Dendritic cell treated with granulocyte-macrophage colony-stimulating factor and Interleukin-4, amounts not matched to agents 40 ng/mL and 50 ng/mL, for 4 days (primary cell): ENCODE data around the gene TOP2A.

ENCODE experiments used
- H3K27ac Mint-ChIP-seq: one replicate; pipeline ENCODE4 v1.8.0; 2022; ENCODE audit warnings: mild to moderate bottlenecking, mixed read lengths
- H3K27me3 Mint-ChIP-seq: one replicate; pipeline ENCODE4 v1.8.0; 2022; ENCODE audit warnings: mild to moderate bottlenecking, mixed read lengths
- H3K36me3 Mint-ChIP-seq: one replicate; pipeline ENCODE4 v1.8.0; 2022; ENCODE audit warnings: low read depth, mixed read lengths
- H3K4me1 Mint-ChIP-seq: one replicate; pipeline ENCODE4 v1.8.0; 2022; ENCODE audit warnings: low read depth, mixed read lengths
- H3K4me3 Mint-ChIP-seq: one replicate; pipeline ENCODE4 v1.8.0; 2022; ENCODE audit warnings: mild to moderate bottlenecking, moderate library complexity, mixed read lengths
- H3K9me3 Mint-ChIP-seq: one replicate; pipeline ENCODE4 v1.8.0; 2022; ENCODE audit warnings: mixed read lengths
- intact Hi-C: fragments of 100-400 bp; cut with micrococcal nuclease; formaldehyde crosslinking; loops from one replicate; pipeline ENCODE4 v1.15.0; 2022

Gene TOP2A

DNA sequence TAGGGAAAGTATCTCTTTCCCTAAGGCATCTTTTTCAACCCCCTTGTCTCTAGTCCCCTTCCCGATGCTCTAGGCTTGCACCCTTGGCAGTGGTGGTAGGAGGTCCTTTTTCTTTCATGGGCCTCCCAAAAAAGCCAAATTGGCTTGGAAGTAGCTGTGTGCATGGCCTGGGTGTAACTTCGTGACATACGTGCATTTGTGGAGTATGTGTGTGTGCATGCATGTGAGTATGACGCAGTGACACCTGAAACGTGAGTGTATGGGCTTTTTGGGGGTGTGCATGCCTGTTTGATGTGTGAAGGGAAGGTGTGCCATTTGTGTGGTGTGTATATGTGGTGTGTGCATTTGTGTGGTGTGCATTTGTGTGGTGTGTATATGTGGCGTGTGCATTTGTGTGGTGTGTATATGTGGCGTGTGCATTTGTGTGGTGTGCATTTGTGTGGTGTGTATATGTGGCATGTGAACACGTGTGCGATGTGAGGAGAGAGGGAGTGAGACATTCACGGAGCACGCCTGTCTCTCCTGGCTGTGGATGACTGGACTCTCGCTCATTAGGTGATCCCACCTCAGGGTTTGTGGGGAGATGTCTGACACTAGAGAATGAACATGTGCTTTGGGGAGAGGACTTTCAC lies 41.3 kb upstream of the TOP2A start:
- no peaks in the 10 kb centered on the region for H3K36me3 Mint-ChIP-seq
- intact Hi-C loops = no loop called here
- H3K4me3 Mint-ChIP-seq = no peak overlapping the region
- H3K4me1 Mint-ChIP-seq = no peaks in the 10 kb centered on the region
- peaks cover 14% of the 10 kb centered on the region for H3K27me3 Mint-ChIP-seq
- no peak overlapping the region for H3K27ac Mint-ChIP-seq
- H3K9me3 Mint-ChIP-seq = no peaks in the 10 kb centered on the region

DNA sequence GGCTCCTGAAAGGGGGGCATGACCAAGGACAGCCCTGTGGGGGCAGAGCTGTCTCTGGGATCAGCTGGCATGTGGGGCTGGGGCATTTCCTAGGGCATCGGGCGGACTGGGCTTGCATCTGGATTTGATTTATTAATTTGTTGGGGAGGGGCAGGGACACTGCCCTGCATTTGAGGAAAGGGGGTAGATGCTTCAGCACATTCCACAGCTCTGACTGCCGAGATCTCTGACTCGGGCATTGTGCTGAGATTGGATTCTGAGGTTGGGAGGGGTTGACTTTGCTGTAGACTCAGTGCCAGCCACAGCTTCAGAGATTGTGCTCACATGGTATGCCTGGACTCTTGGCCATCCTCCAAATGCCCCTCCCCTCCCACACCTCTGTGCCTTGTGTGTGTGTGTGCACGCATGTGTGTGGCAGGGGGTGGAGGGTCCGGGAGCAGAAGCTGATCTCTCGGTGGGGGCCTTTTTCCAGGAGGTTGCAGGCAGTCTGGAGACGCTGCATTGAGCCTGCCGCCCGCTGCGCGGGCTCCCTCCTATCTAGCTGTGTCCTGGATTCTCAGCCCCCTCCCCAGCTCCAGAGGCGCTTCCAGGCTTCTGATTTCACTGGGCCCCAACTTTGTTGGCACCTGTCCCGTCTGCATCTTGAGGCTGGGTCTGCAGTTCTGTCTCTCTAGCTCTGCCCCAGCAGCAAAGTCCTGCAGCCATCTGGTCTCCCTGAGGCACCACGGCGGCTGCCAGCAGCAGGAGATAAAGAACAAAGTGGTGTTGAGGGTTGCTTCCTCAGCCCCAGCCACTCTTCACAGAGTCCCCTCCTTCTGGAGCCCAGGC lies 40.5 kb upstream of the TOP2A start:
- Mint-ChIP-seq H3K4me1 (no peaks in the 10 kb centered on the region), H3K4me3 (no peak overlapping the region), H3K36me3 (no peaks in the 10 kb centered on the region), H3K27me3 (peaks cover 19% of the 10 kb centered on the region), H3K9me3 (no peaks in the 10 kb centered on the region), H3K27ac (no peak overlapping the region)
- intact Hi-C loops = no loop called here

DNA sequence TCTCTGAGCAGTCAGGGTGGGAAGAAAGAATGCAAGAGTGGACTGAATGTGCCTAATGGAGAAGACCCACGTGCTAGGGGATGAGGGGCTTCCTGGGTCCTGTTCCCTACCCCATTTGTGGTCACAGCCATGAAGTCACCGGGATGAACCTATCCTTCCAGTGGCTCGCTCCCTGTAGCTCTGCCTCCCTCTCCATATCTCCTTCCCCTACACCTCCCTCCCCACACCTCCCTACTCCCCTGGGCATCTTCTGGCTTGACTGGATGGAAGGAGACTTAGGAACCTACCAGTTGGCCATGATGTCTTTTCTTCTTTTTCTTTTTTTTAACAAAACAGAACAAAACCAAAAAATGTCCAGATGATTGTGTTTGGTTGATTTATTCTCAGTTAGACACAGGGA lies 39.7 kb upstream of the TOP2A start:
- H3K36me3 Mint-ChIP-seq = no peaks in the 10 kb centered on the region
- no peak overlapping the region for H3K4me3 Mint-ChIP-seq
- H3K9me3 Mint-ChIP-seq = no peaks in the 10 kb centered on the region
- H3K27me3 Mint-ChIP-seq = peaks cover 21% of the 10 kb centered on the region
- H3K27ac Mint-ChIP-seq = no peak overlapping the region
- intact Hi-C loops = no loop called here
- H3K4me1 Mint-ChIP-seq = no peaks in the 10 kb centered on the region

DNA sequence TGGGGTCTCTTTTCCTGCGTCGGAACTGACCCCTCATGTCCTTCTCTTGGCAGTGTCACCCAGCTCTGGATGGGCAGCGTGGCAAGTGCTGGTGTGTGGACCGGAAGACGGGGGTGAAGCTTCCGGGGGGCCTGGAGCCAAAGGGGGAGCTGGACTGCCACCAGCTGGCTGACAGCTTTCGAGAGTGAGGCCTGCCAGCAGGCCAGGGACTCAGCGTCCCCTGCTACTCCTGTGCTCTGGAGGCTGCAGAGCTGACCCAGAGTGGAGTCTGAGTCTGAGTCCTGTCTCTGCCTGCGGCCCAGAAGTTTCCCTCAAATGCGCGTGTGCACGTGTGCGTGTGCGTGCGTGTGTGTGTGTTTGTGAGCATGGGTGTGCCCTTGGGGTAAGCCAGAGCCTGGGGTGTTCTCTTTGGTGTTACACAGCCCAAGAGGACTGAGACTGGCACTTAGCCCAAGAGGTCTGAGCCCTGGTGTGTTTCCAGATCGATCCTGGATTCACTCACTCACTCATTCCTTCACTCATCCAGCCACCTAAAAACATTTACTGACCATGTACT lies 38.8 kb upstream of the TOP2A start:
- H3K27me3 Mint-ChIP-seq = peaks cover 26% of the 10 kb centered on the region
- H3K27ac Mint-ChIP-seq = no peak overlapping the region
- no peaks in the 10 kb centered on the region for H3K36me3 Mint-ChIP-seq
- no peaks in the 10 kb centered on the region for H3K4me1 Mint-ChIP-seq
- H3K9me3 Mint-ChIP-seq = no peaks in the 10 kb centered on the region
- intact Hi-C loops = no loop called here
- H3K4me3 Mint-ChIP-seq = no peak overlapping the region

DNA sequence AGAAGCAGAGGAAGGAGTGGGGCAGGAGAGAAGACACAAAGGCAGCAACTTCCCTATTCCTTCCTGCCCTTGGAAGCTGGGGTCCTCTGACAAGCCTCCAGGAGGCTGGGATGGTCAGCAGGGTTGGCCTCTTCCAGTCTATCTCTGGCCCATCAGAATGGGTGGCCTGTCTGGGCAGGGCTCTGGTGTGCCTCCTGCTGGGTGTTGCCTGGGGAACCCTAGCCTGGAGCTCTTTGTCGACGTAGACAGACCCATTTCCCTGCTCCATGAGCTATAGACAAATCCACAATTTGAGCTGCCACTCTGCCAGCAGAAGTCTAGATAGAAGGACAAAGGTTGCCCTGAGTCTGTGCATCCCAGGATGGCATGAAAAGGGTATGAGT lies 36.9 kb upstream of the TOP2A start:
- no peaks in the 10 kb centered on the region for H3K36me3 Mint-ChIP-seq
- peaks cover 33% of the 10 kb centered on the region for H3K27me3 Mint-ChIP-seq
- H3K9me3 Mint-ChIP-seq = no peaks in the 10 kb centered on the region
- no peak overlapping the region for H3K4me3 Mint-ChIP-seq
- H3K4me1 Mint-ChIP-seq = no peaks in the 10 kb centered on the region
- intact Hi-C loops = no loop called here
- no peak overlapping the region for H3K27ac Mint-ChIP-seq

DNA sequence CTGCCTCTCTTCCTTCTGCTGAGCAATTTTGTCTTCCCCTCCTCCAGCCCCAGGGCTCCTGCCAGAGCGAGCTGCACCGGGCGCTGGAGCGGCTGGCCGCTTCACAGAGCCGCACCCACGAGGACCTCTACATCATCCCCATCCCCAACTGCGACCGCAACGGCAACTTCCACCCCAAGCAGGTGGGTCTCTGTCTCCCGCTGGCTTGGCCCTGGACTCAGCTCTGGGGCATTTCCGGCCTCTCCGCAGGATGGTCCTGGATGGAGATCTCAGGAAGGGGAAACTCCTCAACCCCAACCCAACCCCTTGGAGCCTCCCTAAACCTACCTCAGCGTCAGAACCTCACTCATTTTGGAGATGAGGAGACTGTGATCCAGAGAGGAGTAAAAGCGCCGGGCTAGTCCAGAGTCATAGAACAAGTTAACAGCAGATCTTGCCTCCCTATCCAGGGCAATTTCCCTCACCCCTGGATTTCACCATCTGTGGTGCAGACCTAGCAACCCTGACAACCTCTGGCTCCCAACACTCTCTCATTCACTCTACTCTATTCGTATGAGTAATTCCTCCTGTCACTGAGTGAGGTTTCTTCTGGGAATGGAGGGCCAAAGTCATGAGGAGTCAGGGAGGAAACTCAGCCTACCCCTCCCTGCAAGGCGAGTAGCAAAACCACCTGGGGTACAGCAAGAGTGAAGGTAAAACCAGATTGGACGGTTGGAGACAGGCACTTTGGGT lies 36.4 kb upstream of the TOP2A start:
- H3K36me3 Mint-ChIP-seq = no peaks in the 10 kb centered on the region
- H3K4me1 Mint-ChIP-seq = no peaks in the 10 kb centered on the region
- peaks cover 38% of the 10 kb centered on the region for H3K27me3 Mint-ChIP-seq
- no peak overlapping the region for H3K27ac Mint-ChIP-seq
- no peaks in the 10 kb centered on the region for H3K9me3 Mint-ChIP-seq
- intact Hi-C loops = no loop called here
- H3K4me3 Mint-ChIP-seq = no peak overlapping the region

DNA sequence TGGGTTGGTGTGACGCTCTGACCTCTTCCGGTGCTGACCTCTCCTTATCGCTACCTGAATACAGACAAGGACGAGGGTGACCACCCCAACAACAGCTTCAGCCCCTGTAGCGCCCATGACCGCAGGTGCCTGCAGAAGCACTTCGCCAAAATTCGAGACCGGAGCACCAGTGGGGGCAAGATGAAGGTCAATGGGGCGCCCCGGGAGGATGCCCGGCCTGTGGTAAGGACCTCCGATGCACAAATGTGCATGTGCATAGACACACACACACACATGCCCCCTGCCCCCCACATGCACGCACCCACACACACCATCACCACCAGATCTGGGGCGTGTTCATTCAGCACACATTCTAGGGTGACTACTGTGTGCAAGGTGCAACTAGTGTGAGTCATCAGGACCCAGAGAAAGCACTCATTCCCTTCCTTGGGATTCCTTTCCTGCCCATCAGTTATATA lies 35.3 kb upstream of the TOP2A start:
- Mint-ChIP-seq H3K4me1 (peaks cover 10% of the 10 kb centered on the region), H3K4me3 (no peak overlapping the region), H3K27me3 (peaks cover 43% of the 10 kb centered on the region), H3K9me3 (no peaks in the 10 kb centered on the region), H3K36me3 (no peaks in the 10 kb centered on the region), H3K27ac (no peak overlapping the region)
- intact Hi-C loops = no loop called here

DNA sequence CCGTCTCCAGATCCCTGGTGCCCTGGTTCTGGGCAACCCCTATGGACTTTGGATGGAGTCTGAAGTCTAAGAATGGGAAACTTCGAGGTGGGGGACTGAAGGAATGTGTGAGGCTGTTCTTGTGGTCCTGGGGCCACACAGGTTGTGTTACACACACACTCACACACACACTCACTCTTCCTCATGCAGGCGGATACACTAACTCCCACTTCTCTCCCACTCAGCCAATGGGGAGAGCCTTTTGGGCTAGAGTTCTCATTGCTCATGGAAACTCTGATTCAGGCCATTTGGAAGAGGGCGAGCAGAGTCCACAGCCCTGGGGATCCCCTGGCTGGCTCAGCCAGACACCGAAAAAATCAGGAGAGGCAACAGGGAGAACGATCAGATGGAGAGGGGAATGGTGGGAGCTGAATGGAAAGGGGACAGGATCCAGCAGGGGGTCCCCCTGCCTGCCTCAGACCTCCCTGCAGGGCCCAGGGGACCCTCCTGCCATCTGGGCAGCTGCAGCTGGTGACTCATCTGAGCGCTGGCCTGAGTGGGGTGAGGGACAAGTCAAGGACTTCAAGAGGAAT lies 34.6 kb upstream of the TOP2A start:
- intact Hi-C loops = no loop called here
- Mint-ChIP-seq H3K4me1 (peaks cover 16% of the 10 kb centered on the region), H3K36me3 (no peaks in the 10 kb centered on the region), H3K4me3 (no peak overlapping the region), H3K27me3 (peaks cover 42% of the 10 kb centered on the region), H3K9me3 (no peaks in the 10 kb centered on the region), H3K27ac (no peak overlapping the region)

DNA sequence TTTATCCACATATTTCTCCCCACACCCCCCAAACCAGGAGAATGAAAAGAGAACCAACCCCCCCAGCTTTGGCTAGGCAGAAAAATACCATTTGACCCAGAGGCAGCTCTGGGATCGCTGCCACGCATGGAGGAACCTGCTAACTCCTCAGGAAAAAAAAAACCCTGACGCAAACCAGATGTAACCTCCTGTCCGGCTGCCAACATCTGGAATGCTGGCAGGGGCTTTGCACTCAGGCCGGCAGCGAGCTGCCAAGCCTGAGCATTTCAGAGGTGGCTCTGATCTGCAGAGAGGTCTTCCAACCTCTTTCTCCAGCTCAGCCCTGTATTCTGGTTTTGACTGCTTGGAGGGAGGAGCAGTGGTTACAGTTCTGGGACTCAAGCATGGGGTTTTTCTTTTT lies 33.7 kb upstream of the TOP2A start:
- peaks cover 43% of the 10 kb centered on the region for H3K27me3 Mint-ChIP-seq
- H3K27ac Mint-ChIP-seq = no peak overlapping the region
- H3K36me3 Mint-ChIP-seq = no peaks in the 10 kb centered on the region
- H3K9me3 Mint-ChIP-seq = no peaks in the 10 kb centered on the region
- intact Hi-C loops = no loop called here
- no peak overlapping the region for H3K4me3 Mint-ChIP-seq
- peaks cover 22% of the 10 kb centered on the region for H3K4me1 Mint-ChIP-seq

DNA sequence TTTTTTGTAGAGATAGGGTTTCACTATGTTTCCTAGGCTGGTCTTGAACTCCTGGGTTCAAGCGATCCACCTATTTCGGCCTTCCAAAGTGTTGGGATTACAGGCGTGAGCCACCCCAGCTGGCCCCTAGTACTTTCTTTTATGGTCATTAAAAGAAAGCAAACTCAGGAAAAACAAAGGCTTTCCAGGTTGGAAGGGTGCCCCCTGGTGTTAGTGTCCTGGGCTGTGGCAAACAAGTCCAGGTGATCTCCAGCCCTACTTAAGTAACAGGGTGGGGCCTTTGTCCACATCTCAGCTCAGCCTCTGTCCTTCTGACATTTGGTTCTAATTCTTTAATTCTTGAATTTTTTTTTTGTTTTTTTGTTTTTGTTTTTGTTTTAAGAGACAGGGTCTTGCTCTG lies 32.5 kb upstream of the TOP2A start:
- Mint-ChIP-seq H3K27ac (no peak overlapping the region), H3K4me1 (peaks cover 28% of the 10 kb centered on the region), H3K27me3 (peaks cover 43% of the 10 kb centered on the region), H3K9me3 (no peaks in the 10 kb centered on the region), H3K36me3 (no peaks in the 10 kb centered on the region), H3K4me3 (no peak overlapping the region)
- intact Hi-C loops = no loop called here

DNA sequence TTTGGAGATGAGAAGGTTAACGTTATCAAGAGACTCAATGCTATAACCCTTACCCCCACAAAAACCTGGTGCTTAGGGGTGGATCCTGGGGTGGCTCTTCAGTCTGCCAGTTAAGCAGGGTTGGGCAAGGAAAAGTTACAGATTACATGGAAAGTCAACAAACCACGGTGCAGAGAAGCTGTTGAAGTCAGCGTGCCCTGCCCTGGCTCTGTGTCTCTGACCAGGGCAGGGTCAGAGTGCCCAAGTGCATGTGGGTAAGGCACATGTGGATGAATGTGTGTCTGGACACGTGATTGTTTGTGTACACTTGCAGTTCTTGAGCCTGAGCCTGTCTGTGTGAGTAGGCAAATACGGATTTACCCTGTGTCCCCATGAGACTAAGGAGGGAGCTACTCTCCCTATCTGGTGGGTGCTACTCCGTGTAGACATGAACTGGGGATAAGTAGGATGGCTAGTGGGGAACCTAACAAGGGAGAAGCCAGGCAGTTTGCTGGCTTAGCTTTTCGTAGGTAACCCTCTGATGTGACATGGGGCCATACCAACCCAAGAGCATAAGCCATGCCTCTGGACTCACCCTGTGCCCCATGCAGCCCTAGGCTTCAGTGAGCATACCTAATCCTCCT lies 31.1 kb upstream of the TOP2A start:
- no peak overlapping the region for H3K4me3 Mint-ChIP-seq
- H3K4me1 Mint-ChIP-seq = peaks cover 42% of the 10 kb centered on the region
- H3K27me3 Mint-ChIP-seq = peaks cover 47% of the 10 kb centered on the region
- intact Hi-C loops = no loop called here
- peak overlapping the region; percentile 30 for H3K27ac Mint-ChIP-seq
- H3K36me3 Mint-ChIP-seq = no peaks in the 10 kb centered on the region
- H3K9me3 Mint-ChIP-seq = no peaks in the 10 kb centered on the region

DNA sequence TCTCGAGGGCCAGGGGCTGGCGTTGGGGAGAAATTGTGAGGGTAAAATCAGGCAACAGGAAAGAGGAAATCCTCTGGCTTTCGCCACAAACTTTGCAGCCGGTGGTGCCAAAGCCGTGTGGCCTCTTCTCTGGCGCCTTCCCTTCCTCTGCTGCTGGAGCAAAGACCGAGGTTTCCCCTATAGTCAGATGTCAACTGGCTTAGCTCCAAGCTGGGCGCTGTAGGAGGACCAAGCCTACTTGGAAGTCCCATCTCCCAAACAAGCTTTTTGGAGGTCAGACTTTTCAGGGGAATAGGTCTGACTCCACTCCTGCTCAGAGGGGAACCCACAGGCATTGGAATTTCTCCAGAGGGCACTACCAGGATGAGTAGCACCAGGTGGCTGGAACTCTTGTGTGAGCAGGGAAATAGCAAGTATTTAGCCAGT lies 30.5 kb upstream of the TOP2A start:
- no peaks in the 10 kb centered on the region for H3K36me3 Mint-ChIP-seq
- H3K9me3 Mint-ChIP-seq = no peaks in the 10 kb centered on the region
- intact Hi-C loops = no loop called here
- H3K4me3 Mint-ChIP-seq = no peak overlapping the region
- H3K27me3 Mint-ChIP-seq = peaks cover 46% of the 10 kb centered on the region
- H3K27ac Mint-ChIP-seq = peak overlapping the region; percentile 30
- H3K4me1 Mint-ChIP-seq = peaks cover 43% of the 10 kb centered on the region

DNA sequence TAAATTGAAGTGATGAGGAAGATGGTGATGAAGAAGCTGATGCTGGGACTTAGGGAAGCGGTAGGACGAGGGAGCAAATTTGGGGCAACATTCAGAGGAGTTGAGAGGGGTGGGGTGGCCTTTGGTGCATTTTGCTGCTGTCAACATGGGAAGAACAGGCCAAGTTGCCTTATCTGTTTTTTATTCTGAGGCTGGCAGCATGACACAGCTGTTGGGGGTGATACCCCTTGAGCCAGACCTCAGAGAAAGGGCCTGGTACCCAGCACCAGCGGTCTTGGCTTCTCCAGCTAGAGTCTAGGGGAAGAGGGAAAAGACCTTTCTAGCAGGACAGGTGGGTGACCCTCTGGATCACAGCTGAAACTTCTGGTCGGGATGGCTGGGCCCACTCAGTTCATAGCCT lies 30.1 kb upstream of the TOP2A start:
- Mint-ChIP-seq H3K9me3 (no peaks in the 10 kb centered on the region), H3K27me3 (peaks cover 46% of the 10 kb centered on the region), H3K36me3 (no peaks in the 10 kb centered on the region), H3K4me3 (no peak overlapping the region), H3K27ac (peak overlapping the region; percentile 5), H3K4me1 (peaks cover 43% of the 10 kb centered on the region)
- intact Hi-C loops = no loop called here
